Activated naive CD4-positive, alpha-beta T cell treated with anti-CD3 and anti-CD28 coated beads, Interleukin-2, amount 50 U/mL, for 24 hours (primary cell): ENCODE results near the gene STK32B.

Experiments used
- H3K27ac Mint-ChIP-seq: one replicate; pipeline ENCODE4 v1.8.0; 2021; ENCODE audit warnings: mild to moderate bottlenecking, mixed read lengths
- H3K27me3 Mint-ChIP-seq: one replicate; pipeline ENCODE4 v1.8.0; 2021; ENCODE audit warnings: mixed read lengths
- H3K36me3 Mint-ChIP-seq: one replicate; pipeline ENCODE4 v1.8.0; 2021; ENCODE audit warnings: mixed read lengths
- H3K4me1 Mint-ChIP-seq: one replicate; pipeline ENCODE4 v1.8.0; 2021; ENCODE audit warnings: mixed read lengths
- H3K4me3 Mint-ChIP-seq: one replicate; pipeline ENCODE4 v1.8.0; 2021; ENCODE audit warnings: mild to moderate bottlenecking, mixed read lengths
- H3K9me3 Mint-ChIP-seq: one replicate; pipeline ENCODE4 v1.8.0; 2021; ENCODE audit warnings: mixed read lengths

Gene STK32B

DNA sequence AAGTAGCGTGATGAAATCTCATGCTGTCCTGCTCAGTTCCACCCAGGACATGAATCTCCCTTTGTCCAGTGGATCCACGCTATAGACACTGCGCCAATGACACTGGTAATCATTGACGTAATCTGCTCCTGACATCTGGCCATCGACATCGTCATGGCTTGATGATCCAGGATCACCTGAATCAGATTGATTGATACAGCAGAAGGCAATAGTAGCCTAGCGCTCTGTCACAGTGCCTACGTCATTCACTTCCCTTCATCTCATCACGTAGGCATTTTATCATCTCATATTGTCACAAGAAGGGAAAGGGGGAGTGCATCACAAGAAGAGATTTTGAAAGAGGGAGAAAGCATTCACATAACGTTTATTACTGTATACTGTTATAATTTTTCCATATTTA lies 68.8 kb downstream of the STK32B start:
- H3K36me3 Mint-ChIP-seq = no peaks in the 10 kb centered on the region
- H3K9me3 Mint-ChIP-seq = no peaks in the 10 kb centered on the region
- H3K27ac Mint-ChIP-seq = no peak overlapping the region
- no peak overlapping the region for H3K4me3 Mint-ChIP-seq
- no peaks in the 10 kb centered on the region for H3K4me1 Mint-ChIP-seq
- H3K27me3 Mint-ChIP-seq = no peaks in the 10 kb centered on the region

DNA sequence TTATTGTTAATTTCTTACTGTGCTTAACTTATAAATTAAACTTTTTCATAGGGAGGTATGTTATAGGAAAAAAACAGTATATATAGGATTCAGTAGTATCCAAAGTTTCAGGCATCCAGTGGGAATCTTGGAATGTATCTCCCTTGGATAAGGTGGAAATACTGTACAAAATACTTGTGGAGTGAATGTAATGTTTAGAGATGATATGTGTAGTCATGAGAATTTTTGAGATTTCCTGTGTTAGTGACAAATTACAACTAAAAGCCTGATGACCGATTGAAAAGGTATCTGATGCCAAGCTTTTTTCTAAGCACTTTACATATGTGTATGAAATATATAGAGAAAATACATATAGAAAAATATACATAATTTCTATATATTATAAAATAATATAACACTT lies 69.2 kb downstream of the STK32B start:
- Mint-ChIP-seq H3K27me3 (no peaks in the 10 kb centered on the region), H3K36me3 (no peaks in the 10 kb centered on the region), H3K9me3 (no peaks in the 10 kb centered on the region), H3K27ac (no peak overlapping the region), H3K4me1 (no peaks in the 10 kb centered on the region), H3K4me3 (no peak overlapping the region)

DNA sequence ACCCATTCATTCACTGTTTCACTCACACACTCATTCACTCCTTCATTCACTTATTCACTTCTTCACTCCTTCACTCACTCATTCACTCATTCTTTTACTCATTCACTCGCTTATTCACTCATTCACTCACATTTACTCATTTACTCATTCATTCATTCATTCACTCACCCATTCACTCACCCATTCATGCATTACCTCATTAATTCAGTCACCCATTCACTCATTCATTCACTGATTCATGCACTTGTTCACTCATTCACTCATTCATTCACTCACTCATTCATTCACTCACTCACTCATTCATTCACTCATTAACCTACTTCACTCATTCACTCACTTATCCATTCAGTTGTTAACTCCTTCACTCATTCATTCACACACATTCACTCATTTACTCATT lies 70.8 kb downstream of the STK32B start:
- no peak overlapping the region for H3K27ac Mint-ChIP-seq
- no peaks in the 10 kb centered on the region for H3K9me3 Mint-ChIP-seq
- H3K27me3 Mint-ChIP-seq = peaks cover 5% of the 10 kb centered on the region
- no peaks in the 10 kb centered on the region for H3K36me3 Mint-ChIP-seq
- no peaks in the 10 kb centered on the region for H3K4me1 Mint-ChIP-seq
- no peak overlapping the region for H3K4me3 Mint-ChIP-seq

DNA sequence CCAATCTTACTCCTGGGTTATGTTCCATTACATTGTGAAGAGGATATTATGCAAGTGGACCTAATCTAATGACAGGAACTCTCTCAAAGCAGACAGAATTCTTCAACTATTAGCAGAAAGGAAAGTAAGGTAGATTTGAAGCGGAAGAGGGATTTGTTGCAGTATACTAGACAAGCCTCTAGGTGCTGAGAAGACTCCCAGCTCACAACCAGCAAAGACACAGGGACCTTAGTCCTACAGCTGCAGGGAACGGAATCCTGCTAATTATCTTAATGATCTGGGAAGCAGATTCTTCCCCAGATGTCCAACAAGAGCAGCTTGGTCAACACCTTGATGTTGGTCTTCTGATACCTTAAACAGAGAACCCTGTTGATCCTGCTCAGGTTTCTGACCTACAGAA lies 73.6 kb downstream of the STK32B start:
- no peaks in the 10 kb centered on the region for H3K9me3 Mint-ChIP-seq
- peaks cover 5% of the 10 kb centered on the region for H3K27me3 Mint-ChIP-seq
- H3K4me1 Mint-ChIP-seq = no peaks in the 10 kb centered on the region
- H3K36me3 Mint-ChIP-seq = no peaks in the 10 kb centered on the region
- no peak overlapping the region for H3K27ac Mint-ChIP-seq
- no peak overlapping the region for H3K4me3 Mint-ChIP-seq

DNA sequence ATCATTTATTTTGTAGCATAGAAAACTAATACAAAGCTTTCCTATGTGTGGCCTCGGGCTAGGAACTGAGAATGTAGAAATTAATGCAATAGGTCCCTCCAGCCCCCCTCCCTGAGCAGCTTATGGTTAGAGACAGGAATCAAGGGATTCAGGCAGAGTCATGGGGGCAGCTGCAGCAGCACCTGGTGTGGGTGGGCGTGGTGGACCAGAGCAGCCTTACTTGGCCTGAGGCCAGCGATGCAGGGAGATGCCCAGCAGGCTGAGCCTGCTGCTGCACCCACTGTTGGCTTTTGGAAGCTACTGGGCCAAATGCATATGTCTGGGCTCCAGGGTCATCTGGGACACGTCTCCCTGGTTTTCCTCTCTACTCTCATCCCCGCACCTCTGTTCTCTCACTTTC lies 74.0 kb downstream of the STK32B start:
- Mint-ChIP-seq H3K36me3 (no peaks in the 10 kb centered on the region), H3K9me3 (no peaks in the 10 kb centered on the region), H3K4me3 (no peak overlapping the region), H3K27me3 (peaks cover 5% of the 10 kb centered on the region), H3K27ac (no peak overlapping the region), H3K4me1 (no peaks in the 10 kb centered on the region)

DNA sequence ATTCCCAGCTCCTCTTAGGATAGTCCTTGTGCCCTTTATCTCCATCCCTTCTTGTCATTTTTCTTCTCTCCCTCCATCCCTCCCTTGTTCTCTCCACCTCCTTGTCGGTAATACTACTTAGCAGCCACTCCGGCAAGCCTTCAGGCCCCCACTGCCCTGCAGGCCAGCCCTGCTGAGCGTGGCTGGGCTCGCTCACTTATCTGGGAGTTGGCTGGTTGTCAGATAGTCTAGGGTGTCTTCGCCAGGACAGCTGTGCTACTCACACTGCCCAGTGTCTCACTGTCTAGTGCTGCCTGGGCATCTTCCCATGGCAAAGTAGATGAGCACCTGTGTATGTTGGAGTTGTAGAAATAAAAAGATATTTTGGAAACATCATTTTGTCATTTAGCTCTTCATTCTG lies 75.0 kb downstream of the STK32B start:
- Mint-ChIP-seq H3K4me1 (no peaks in the 10 kb centered on the region), H3K36me3 (no peaks in the 10 kb centered on the region), H3K27ac (no peak overlapping the region), H3K4me3 (no peak overlapping the region), H3K27me3 (peaks cover 5% of the 10 kb centered on the region), H3K9me3 (peaks cover under 1% of the 10 kb centered on the region)

DNA sequence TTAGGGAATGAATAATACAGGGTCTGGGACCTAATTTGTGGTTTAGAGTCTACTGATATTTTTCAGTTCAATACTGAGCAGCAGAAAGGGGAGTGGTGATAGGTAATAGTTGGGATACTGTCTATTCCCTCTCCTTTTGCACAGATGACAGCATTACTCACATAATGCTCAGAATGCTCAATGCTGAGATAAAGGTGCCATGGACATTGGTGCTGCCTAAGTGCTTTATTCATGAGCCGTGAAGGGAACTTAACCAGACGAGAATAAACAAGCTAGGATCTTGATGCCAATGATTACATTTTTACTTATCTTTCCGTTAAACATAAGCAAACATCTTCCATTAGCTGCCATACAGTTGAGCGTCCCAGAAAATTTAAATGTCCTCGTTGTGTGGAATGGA lies 75.6 kb downstream of the STK32B start:
- no peaks in the 10 kb centered on the region for H3K36me3 Mint-ChIP-seq

DNA sequence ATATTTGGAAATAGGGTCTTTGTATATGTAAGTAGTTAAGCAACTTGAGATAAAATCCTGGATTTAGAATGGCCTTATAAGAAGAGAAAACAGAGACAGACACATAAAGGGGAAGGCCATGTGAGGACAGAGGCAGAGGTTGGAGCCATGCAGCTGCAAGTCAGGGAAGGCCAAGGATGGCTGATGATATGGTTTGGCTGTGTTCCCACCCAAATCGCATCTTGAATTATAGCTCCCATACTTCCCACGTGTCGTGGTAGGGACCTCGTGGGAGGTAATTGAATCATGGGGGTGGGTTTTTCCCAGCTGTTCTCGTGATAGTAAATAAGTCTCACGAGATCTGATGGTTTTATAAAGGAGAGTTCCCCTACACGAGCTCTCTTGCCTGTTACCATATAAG lies 76.3 kb downstream of the STK32B start:
- Mint-ChIP-seq H3K27me3 (peaks cover 9% of the 10 kb centered on the region), H3K27ac (no peak overlapping the region), H3K36me3 (no peaks in the 10 kb centered on the region), H3K4me3 (no peak overlapping the region), H3K9me3 (peaks cover 7% of the 10 kb centered on the region), H3K4me1 (no peaks in the 10 kb centered on the region)

More for the DNA sequence above, 75.6 kb downstream of the STK32B start:
- H3K27me3 Mint-ChIP-seq = peaks cover 9% of the 10 kb centered on the region
- no peak overlapping the region for H3K27ac Mint-ChIP-seq
- peaks cover 7% of the 10 kb centered on the region for H3K9me3 Mint-ChIP-seq
- no peaks in the 10 kb centered on the region for H3K4me1 Mint-ChIP-seq
- H3K4me3 Mint-ChIP-seq = no peak overlapping the region

DNA sequence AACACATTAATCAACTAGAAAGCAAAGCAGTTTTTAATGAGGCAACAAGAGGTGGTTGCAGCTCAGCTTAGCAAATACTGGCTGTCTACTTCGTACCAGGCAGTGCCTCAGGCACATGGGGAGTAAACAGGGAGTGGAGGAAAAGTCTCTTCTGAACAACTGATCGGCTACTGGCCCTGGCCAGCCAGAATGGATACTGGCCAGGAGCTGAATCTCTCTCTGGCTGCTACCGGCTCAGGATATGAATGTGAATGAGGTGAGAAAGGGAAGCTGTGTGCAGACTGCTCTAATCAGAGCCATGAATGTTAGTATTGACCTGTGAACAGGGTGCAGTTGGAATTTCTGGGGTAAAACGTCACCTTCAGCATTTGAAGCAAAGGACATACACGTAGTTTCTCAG lies 77.3 kb downstream of the STK32B start:
- H3K4me1 Mint-ChIP-seq = no peaks in the 10 kb centered on the region
- H3K9me3 Mint-ChIP-seq = peaks cover 7% of the 10 kb centered on the region
- H3K4me3 Mint-ChIP-seq = no peak overlapping the region
- H3K27me3 Mint-ChIP-seq = peaks cover 9% of the 10 kb centered on the region
- H3K27ac Mint-ChIP-seq = no peak overlapping the region
- no peaks in the 10 kb centered on the region for H3K36me3 Mint-ChIP-seq

DNA sequence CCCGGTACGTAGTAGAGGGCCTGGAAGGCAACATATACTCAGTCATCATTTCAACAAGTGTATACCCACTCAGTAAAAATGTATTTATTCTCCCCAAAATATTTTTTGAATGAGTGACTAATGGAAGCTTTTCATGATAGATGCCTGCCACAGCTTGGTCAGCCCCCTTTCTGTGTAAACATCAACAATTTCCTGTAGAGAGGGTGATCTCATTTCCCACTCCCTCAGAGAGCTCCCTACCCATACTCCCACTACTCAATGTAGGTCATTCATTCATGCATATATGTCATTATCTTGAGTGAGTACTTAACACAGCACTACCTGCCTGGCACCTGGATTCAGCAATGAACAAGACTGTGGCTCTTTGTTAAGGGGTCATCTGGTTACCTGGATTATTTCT lies 81.9 kb downstream of the STK32B start:
- no peak overlapping the region for H3K4me3 Mint-ChIP-seq
- no peaks in the 10 kb centered on the region for H3K4me1 Mint-ChIP-seq
- H3K27ac Mint-ChIP-seq = no peak overlapping the region
- H3K9me3 Mint-ChIP-seq = peaks cover 10% of the 10 kb centered on the region
- H3K27me3 Mint-ChIP-seq = peaks cover 4% of the 10 kb centered on the region
- no peaks in the 10 kb centered on the region for H3K36me3 Mint-ChIP-seq

DNA sequence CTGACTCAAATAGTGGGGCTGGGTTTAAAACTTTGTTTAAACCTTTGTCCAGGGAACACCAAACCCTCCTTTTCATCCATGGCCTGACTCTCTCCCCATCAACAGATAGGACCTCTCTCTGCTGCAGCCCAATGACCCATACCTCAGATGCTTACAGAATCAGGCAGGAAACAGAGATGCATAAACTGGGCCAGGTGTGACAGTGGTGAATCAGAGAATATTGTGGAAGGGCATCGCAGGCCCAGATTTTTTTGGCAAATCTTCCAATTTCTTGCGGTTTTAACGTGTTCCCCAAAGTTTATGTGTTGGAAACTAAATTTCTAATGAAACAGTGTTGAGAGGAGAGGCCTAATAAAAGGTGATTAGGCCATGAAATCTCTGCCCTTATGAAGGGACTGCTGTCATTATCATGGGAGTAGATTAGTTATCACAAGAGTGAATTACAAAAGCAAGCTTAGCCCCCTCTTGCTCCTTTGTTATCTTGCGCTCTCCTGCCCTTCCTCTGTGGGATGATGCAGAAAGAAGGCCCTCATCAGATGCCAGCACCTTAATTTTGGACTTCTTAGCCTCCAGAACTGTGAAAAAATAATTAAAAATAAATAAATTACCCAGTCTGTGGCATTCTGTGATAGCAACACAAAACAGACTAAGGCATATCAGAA lies 82.8 kb downstream of the STK32B start:
- Mint-ChIP-seq H3K4me3 (no peak overlapping the region), H3K9me3 (peaks cover 15% of the 10 kb centered on the region), H3K4me1 (no peaks in the 10 kb centered on the region), H3K27me3 (peaks cover 4% of the 10 kb centered on the region), H3K27ac (no peak overlapping the region), H3K36me3 (no peaks in the 10 kb centered on the region)

DNA sequence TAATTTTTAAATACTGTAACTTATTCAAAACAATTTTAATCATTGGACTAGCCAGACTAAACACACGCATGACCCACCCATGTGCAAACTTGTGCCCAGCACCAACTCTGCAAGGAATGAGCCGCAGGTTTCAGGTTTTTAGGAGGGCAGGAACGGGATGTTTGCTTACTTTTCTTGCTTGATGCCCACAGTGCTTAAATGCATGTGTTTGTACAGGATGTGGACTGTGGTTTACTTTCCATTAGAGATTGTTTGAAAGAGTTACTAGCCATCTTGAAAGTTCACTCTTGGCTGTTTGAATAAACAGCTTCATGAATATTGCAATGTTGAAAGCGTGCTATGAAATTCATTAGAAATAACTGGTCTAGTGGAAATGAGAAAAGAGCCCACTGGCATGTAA lies 83.3 kb downstream of the STK32B start:
- Mint-ChIP-seq H3K36me3 (no peaks in the 10 kb centered on the region), H3K9me3 (peaks cover 15% of the 10 kb centered on the region), H3K27ac (no peak overlapping the region), H3K4me1 (no peaks in the 10 kb centered on the region), H3K4me3 (no peak overlapping the region), H3K27me3 (peaks cover 4% of the 10 kb centered on the region)

DNA sequence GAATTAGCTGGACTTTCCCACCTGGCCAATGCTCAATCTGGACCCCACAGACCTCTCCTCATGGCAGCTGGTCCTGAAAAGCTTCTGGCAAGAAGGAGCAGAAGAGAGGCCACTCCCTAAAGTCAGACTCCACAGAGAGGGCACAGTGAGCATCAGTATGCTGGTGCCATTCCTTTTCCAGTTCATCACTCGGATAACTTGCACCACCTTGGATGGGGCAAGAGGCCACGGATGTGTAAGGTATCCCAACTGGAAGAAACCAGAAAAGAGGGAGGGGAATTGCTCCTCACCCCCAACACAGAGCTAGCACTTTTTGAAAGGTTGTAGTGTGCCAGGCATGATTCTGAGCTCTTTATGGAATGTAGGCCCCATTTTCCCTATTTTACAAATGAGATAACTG lies 85.9 kb downstream of the STK32B start:
- Mint-ChIP-seq H3K4me1 (no peaks in the 10 kb centered on the region), H3K9me3 (peaks cover 9% of the 10 kb centered on the region), H3K36me3 (no peaks in the 10 kb centered on the region), H3K4me3 (no peak overlapping the region), H3K27ac (no peak overlapping the region), H3K27me3 (no peaks in the 10 kb centered on the region)

DNA sequence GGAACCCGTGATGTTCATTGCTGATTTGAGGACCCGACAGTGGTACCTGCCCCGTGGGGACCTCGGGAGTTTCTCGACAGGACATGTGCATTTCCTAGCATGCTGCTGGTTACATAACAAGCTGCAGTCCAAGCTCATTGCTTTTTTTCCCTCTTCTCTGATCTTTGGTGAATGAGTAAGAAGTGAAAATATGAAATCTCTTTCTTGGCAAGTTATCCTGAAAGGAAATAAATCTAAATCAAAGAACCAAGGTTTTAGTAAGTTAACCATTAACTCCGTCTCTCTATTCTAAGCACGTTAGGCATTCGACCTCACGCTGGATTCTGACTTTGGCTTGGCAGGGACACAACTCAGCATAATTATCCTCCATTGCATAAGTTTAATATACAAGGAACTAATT lies 86.6 kb downstream of the STK32B start:
- H3K9me3 Mint-ChIP-seq = peaks cover 9% of the 10 kb centered on the region
- no peaks in the 10 kb centered on the region for H3K36me3 Mint-ChIP-seq
- no peaks in the 10 kb centered on the region for H3K4me1 Mint-ChIP-seq
- no peak overlapping the region for H3K4me3 Mint-ChIP-seq
- no peaks in the 10 kb centered on the region for H3K27me3 Mint-ChIP-seq
- H3K27ac Mint-ChIP-seq = no peak overlapping the region

DNA sequence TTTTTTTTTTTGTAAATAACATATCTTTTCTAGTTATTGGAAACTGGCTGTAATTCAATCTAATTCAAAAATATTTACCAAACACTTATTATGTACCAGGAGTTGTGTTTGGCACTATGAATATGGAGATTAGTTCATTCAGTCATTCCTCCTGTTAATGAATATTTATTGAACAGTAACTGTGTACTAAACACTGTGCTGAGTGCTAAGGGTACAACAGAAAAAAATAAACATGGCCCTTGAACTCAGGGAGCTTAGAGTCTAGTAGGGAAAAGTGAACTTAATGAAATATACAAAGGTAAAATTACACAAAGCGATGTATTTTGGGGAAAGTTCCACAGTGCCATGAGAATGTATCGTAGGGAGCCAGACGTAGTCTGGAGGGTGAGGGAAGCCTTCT lies 87.1 kb downstream of the STK32B start:
- H3K4me3 Mint-ChIP-seq = no peak overlapping the region
- no peaks in the 10 kb centered on the region for H3K36me3 Mint-ChIP-seq
- no peak overlapping the region for H3K27ac Mint-ChIP-seq

DNA sequence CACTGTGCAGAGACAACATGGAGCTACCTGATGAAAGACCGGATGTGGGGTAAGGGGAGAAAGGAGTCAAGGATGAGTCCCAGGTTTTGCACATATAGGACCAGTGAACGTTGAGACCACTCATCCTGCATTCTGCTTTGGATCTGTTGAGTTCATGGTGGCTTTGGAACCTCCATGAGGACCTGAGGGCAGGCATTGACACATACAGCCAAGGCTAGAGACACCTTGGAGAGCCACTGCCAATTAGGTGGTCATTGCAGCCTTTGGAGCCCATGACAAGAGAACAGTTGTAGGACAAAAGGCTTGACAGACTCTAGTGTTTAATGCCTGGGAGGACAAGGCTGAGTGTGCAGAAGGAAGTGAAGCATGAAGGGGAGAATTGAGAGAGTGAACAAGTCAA lies 87.9 kb downstream of the STK32B start:
- Mint-ChIP-seq H3K27me3 (no peaks in the 10 kb centered on the region), H3K4me3 (no peak overlapping the region)

More for the DNA sequence above, 87.1 kb downstream of the STK32B start:
- Mint-ChIP-seq H3K4me1 (no peaks in the 10 kb centered on the region), H3K9me3 (peaks cover 9% of the 10 kb centered on the region), H3K27me3 (no peaks in the 10 kb centered on the region)

DNA sequence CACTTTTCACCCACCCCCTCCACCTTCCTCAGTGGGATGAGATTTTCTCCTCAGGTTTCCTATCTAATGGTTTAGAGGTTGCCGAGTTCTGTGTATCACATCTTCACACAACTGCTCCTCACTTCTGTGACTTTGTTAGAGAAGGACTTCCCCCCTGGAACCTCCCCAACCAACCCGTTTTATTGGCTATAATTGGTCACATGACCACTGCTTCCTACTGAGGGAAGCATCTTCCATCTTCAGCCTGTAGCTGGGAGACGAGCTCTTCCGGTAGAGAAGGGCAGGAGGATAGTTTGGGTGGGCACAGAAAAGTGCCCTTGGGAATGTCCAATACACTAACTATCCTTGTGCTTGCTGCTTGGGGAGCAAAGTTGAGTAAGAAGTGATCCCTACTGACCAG lies 90.5 kb downstream of the STK32B start:
- H3K4me3 Mint-ChIP-seq = no peak overlapping the region
- H3K4me1 Mint-ChIP-seq = no peaks in the 10 kb centered on the region
- no peaks in the 10 kb centered on the region for H3K36me3 Mint-ChIP-seq
- H3K9me3 Mint-ChIP-seq = peaks cover 9% of the 10 kb centered on the region
- H3K27ac Mint-ChIP-seq = no peak overlapping the region
- H3K27me3 Mint-ChIP-seq = no peaks in the 10 kb centered on the region

More for the DNA sequence above, 87.9 kb downstream of the STK32B start:
- no peaks in the 10 kb centered on the region for H3K36me3 Mint-ChIP-seq
- H3K4me1 Mint-ChIP-seq = no peaks in the 10 kb centered on the region
- no peak overlapping the region for H3K27ac Mint-ChIP-seq
- H3K9me3 Mint-ChIP-seq = peaks cover 9% of the 10 kb centered on the region
